ENCODE data around the gene UNC13B.
A peak's percentile ranks its signal among the peaks of the same experiment; 100 is the strongest.

UNC13B gene

GRCh38 chr9:35370241-35370640 lies 208.4 kb downstream of the UNC13B start:
- no peak for TF ChIP-seq CTCF (conservative IDR thresholded peaks at IDR 0.05)
- no peak overlapping the region for H3K27ac ChIP-seq

GRCh38 chr9:35374436-35374835 lies 212.6 kb downstream of the UNC13B start:
- H3K27ac ChIP-seq = no peak overlapping the region
- TF ChIP-seq CTCF (conservative IDR thresholded peaks at IDR 0.05) = no peak

- no peak for TF ChIP-seq CTCF (conservative IDR thresholded peaks at IDR 0.05)
- no peak overlapping the region for H3K27ac ChIP-seq
Measured at GRCh38 chr9:35374910-35375309, 213.1 kb downstream of the UNC13B start.

GRCh38 chr9:35380039-35380438 lies 218.2 kb downstream of the UNC13B start:
- no peak for TF ChIP-seq CTCF (conservative IDR thresholded peaks at IDR 0.05)
- H3K27ac ChIP-seq = no peak overlapping the region

GRCh38 chr9:35380619-35381018 lies 218.8 kb downstream of the UNC13B start:
- no peak overlapping the region for H3K27ac ChIP-seq
- no peak for TF ChIP-seq CTCF (conservative IDR thresholded peaks at IDR 0.05)

GRCh38 chr9:35385042-35385441 lies 223.2 kb downstream of the UNC13B start:
- peak; percentile 55 for TF ChIP-seq CTCF (conservative IDR thresholded peaks at IDR 0.05)
- H3K27ac ChIP-seq = no peak overlapping the region

GRCh38 chr9:35395076-35395705 lies 233.4 kb downstream of the UNC13B start:
- TF ChIP-seq CTCF (conservative IDR thresholded peaks at IDR 0.05) = no peak
- no peak overlapping the region for H3K27ac ChIP-seq
